B cell (primary cell): Measurements from ENCODE around the gene UNC93B1. TPM values are rescaled to one million over a fixed set of nuclear protein-coding genes. Genes with fewer than 3 reads are reported as not detected.
A peak's percentile ranks its signal among the peaks of the same experiment; 100 is the strongest.

ENCODE experiments used
- ATAC-seq: fragments of 200-7000 bp; cut with Tn5 transposase; one replicate; pipeline ENCODE4 v1.10.0; 2021; ENCODE audit warnings: low read depth, mild to moderate bottlenecking, moderate number of reproducible peaks, moderate library complexity
- CTCF ChIA-PET: fragments of 350-600 bp; sonication (Branson Sonifier 250); formaldehyde crosslinking; loops from one replicate; lab custom pipeline; 2021; ENCODE audit warnings: antibody characterized with exemption, inconsistent platforms; lab: Charles Lee
- POLR2A ChIA-PET: fragments of 350-600 bp; sonication (Branson Sonifier 250); formaldehyde crosslinking; loops from one replicate; lab custom pipeline; 2021; ENCODE audit warnings: antibody characterized with exemption; lab: Charles Lee
- DNase-seq: peaks from one replicate; pipeline ENCODE4 v3.0.0; 2013
- H2AFZ ChIP-seq: 2 replicates; pipeline ENCODE4 v1.6.1; 2012; ENCODE audit warnings: mild to moderate bottlenecking, low read depth, low read length; ENCODE audit not compliant: insufficient read depth, poor library complexity, severe bottlenecking
- H3K27ac ChIP-seq, 2 donors: 1 replicate in 1 of 2; 2 replicates in 1 of 2; pipeline ENCODE4 v1.5.1; 2012 to 2013; ENCODE audit warnings: low read length in 2 of 2, mild to moderate bottlenecking in 2 of 2, moderate library complexity in 1 of 2
- H3K27me3 ChIP-seq, 4 experiments: fragments of 200-600 bp in 1 of 4; sonication (generic) in 1 of 4; replicated peaks in 1 of 4; 1 replicate in 2 of 4; 2 replicates in 2 of 4; pipeline versions ENCODE4 v1.6.1 to v1.7.0; 2013 to 2016; ENCODE audit warnings: low read length in 3 of 4, mild to moderate bottlenecking in 2 of 4, mixed read lengths in 1 of 4, moderate library complexity in 1 of 4; ENCODE audit not compliant: insufficient read depth in 4 of 4, control insufficient read depth in 3 of 4; ENCODE audit errors: control extremely low read depth in 1 of 4
- H3K36me3 ChIP-seq, 2 experiments: replicated peaks in 1 of 2; 1 replicate in 1 of 2; 2 replicates in 1 of 2; pipeline versions ENCODE4 v1.6.1 to v1.7.1; 2013; ENCODE audit warnings: low read length in 1 of 2; ENCODE audit not compliant: insufficient read depth in 2 of 2, control insufficient read depth in 1 of 2; ENCODE audit errors: control extremely low read depth in 1 of 2, extremely low read depth in 1 of 2
- H3K4me1 ChIP-seq, 2 donors: fragments of 200-600 bp in 1 of 2; sonication (generic) in 1 of 2; 1 replicate in 1 of 2; 2 replicates in 1 of 2; pipeline versions ENCODE4 v1.5.1 to v1.6.1; 2013 to 2017; ENCODE audit warnings: low read length in 2 of 2; ENCODE audit not compliant: control insufficient read depth in 2 of 2, insufficient read depth in 2 of 2
- H3K4me2 ChIP-seq: replicated peaks from 2 replicates; pipeline ENCODE3; 2012; ENCODE audit warnings: mild to moderate bottlenecking, low read depth, low read length; ENCODE audit not compliant: poor library complexity, severe bottlenecking
- H3K4me3 ChIP-seq, 5 experiments: fragments of 200-600 bp in 1 of 5; sonication (generic) in 1 of 5; 1 replicate in 3 of 5; 2 replicates in 2 of 5; pipeline versions ENCODE4 v1.5.1 to v1.7.0; 2011 to 2016; ENCODE audit warnings: low read length in 4 of 5, mild to moderate bottlenecking in 4 of 5, low read depth in 2 of 5, control low read depth in 1 of 5, moderate library complexity in 1 of 5; ENCODE audit not compliant: insufficient read depth in 1 of 5; ENCODE audit errors: control extremely low read depth in 1 of 5, extremely low read depth in 1 of 5
- H3K79me2 ChIP-seq: fragments of 200-600 bp; sonication (generic); one replicate; pipeline ENCODE4 v1.6.0; 2016; ENCODE audit warnings: low read length; ENCODE audit not compliant: control insufficient read depth, insufficient read depth
- H3K9ac ChIP-seq: fragments of 200-600 bp; sonication (generic); 2 replicates; pipeline ENCODE4 v1.6.1; 2017; ENCODE audit warnings: mild to moderate bottlenecking, low read length, moderate library complexity
- H3K9me3 ChIP-seq, 3 donors: one replicate each; pipeline versions ENCODE4 v1.6.1 to v1.7.1; 2013; ENCODE audit warnings: low read length in 2 of 3; ENCODE audit not compliant: control insufficient read depth in 2 of 3, insufficient read depth in 1 of 3; ENCODE audit errors: control extremely low read depth in 1 of 3
- H4K20me1 ChIP-seq: 2 replicates; pipeline ENCODE4 v1.6.0; 2012; ENCODE audit warnings: mild to moderate bottlenecking, low read length; ENCODE audit not compliant: insufficient read depth, control insufficient read depth, poor library complexity, severe bottlenecking
- H3K27ac Mint-ChIP-seq: one replicate; pipeline ENCODE4 v1.8.0; 2021; ENCODE audit warnings: mixed read lengths
- H3K27me3 Mint-ChIP-seq: one replicate; pipeline ENCODE4 v1.8.0; 2021; ENCODE audit warnings: mixed read lengths
- H3K4me1 Mint-ChIP-seq: one replicate; pipeline ENCODE4 v1.8.0; 2021; ENCODE audit warnings: mixed read lengths
- H3K4me3 Mint-ChIP-seq: one replicate; pipeline ENCODE4 v1.8.0; 2021; ENCODE audit warnings: mixed read lengths
- H3K9me3 Mint-ChIP-seq: one replicate; pipeline ENCODE4 v1.8.0; 2022; ENCODE audit warnings: mixed read lengths; ENCODE audit not compliant: insufficient read depth
- EZH2 ChIP-seq: IDR thresholded peaks from 2 replicates; pipeline ENCODE4 v1.6.1; 2012; ENCODE audit warnings: borderline replicate concordance, low read depth, mild to moderate bottlenecking, moderate library complexity, low read length; ENCODE audit not compliant: insufficient read depth, poor library complexity, severe bottlenecking
- WGBS: methylation state at CpG from one replicate; pipeline ENCODE4 v1.1.5; 2013; ENCODE audit warnings: missing lambda C conversion rate; ENCODE audit not compliant: insufficient coverage; 5-methylcytosine and 5-hydroxymethylcytosine counted together
- intact Hi-C: fragments of 100-400 bp; cut with micrococcal nuclease; formaldehyde crosslinking; loops from one replicate; pipeline ENCODE4 v1.10.0; 2022
- polyA plus RNA-seq: library from polyadenylated mRNA; depleted of rRNA; stranded (reverse); fragments of >200 nt; gene quantifications from 2 replicates; pipeline ENCODE4 v1.2.3, GENCODE V29; 2012
- total RNA-seq, 2 donors: library from RNA; stranded (reverse); fragments of 120-200 nt in 1 of 2; gene quantifications; 1 replicate in 1 of 2; 2 replicates in 1 of 2; pipeline versions ENCODE4 v1.2.3 to v1.2.4, GENCODE V29; 2013 to 2022
- TF ChIP-seq, protein P1 (sequence below): fragments of 200-600 bp; IDR thresholded peaks from one replicate; pipeline ENCODE4 v1.8.0; 2022; ENCODE audit warnings: antibody characterized with exemption, mild to moderate bottlenecking

UNC93B1 gene
- total and polyA plus RNA-seq, 2 donors (not counting 1 experiment from before 2014, with no cell fraction given): 114 to 308 TPM

- Histone ChIP-seq H3K4me1 (no peaks in the 10 kb centered on the region), H3K4me3 (no peak overlapping the region), H3K36me3 (no peaks in the 10 kb centered on the region), H3K79me2 (no peaks in the 10 kb centered on the region), H3K9ac (no peak overlapping the region), H2AFZ (no peak overlapping the region), H4K20me1 (no peaks in the 10 kb centered on the region), H3K4me2 (no peak overlapping the region), H3K27ac (no peak overlapping the region), H3K9me3 (no peaks in the 10 kb centered on the region), H3K27me3 (no peaks in the 10 kb centered on the region)
- Mint-ChIP-seq H3K4me3 (no peak overlapping the region), H3K27me3 (peaks cover 6% of the 10 kb centered on the region), H3K27ac (peak overlapping the region; percentile 26), H3K9me3 (no peaks in the 10 kb centered on the region), H3K4me1 (no peaks in the 10 kb centered on the region)
- ChIA-PET CTCF (interaction anchor here (1.0 kb wide), 1 partner anchor 191 kb away, joined by 5 read pairs; no protein-coding TSS in a partner anchor), POLR2A (no interaction called here)
- TF ChIP-seq, protein P1, sequence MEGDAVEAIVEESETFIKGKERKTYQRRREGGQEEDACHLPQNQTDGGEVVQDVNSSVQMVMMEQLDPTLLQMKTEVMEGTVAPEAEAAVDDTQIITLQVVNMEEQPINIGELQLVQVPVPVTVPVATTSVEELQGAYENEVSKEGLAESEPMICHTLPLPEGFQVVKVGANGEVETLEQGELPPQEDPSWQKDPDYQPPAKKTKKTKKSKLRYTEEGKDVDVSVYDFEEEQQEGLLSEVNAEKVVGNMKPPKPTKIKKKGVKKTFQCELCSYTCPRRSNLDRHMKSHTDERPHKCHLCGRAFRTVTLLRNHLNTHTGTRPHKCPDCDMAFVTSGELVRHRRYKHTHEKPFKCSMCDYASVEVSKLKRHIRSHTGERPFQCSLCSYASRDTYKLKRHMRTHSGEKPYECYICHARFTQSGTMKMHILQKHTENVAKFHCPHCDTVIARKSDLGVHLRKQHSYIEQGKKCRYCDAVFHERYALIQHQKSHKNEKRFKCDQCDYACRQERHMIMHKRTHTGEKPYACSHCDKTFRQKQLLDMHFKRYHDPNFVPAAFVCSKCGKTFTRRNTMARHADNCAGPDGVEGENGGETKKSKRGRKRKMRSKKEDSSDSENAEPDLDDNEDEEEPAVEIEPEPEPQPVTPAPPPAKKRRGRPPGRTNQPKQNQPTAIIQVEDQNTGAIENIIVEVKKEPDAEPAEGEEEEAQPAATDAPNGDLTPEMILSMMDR: no peak
- no peak for TF ChIP-seq EZH2
- DNase-seq: no peak
- no peak for ATAC-seq
- intact Hi-C loops: no loop called here
- WGBS: 86% methylated on average over 27 of the region's 27 CpGs
Observed at GRCh38 chr11:68017980-68018729, 14.3 kb upstream of the UNC93B1 start.
